22Rv1 (cell line): ENCODE measurements around the gene PHF13.

Experiments used
- ZFX ChIP-seq: fragments of 450-650 bp; IDR thresholded peaks from 2 replicates; pipeline ENCODE4 v1.6.1; 2017; ENCODE audit warnings: antibody characterized with exemption, borderline replicate concordance
- TF ChIP-seq, protein P1 (sequence below): fragments of 450-650 bp; IDR thresholded peaks from 2 replicates; pipeline ENCODE4 v1.5.1; 2017; ENCODE audit warnings: mild to moderate bottlenecking

DNA sequence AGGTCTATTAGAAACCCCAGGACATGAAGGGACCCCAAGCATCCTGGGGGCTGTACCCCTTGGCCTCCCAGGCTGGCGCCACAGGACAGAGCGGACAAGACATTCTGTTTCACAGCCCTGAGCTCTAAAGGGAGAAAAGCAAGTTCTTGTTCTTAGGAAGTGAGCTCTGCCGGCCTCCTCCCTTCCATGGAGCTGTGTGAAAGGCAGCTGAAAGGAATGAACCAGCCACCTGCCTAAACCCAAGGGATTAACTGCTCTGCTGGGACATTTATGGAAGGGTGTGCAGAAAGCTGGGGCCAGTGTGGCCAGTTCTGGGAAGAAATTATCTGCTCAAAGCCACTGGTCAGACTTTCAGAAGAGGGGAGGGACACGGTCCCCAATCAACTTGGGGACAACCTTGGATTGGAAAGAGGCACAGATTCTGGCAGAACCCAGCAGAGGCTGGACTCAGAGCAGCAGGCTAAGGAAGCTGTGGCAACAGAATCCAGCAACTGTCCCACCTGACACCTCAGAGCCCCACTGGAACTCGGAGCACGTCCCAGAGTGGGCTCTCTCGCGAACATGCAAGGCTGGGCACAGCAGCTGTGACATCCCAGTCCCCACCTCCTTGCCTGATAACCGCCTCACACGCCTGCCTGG lies 13.0 kb upstream of the PHF13 start:
- TF ChIP-seq, protein P1, sequence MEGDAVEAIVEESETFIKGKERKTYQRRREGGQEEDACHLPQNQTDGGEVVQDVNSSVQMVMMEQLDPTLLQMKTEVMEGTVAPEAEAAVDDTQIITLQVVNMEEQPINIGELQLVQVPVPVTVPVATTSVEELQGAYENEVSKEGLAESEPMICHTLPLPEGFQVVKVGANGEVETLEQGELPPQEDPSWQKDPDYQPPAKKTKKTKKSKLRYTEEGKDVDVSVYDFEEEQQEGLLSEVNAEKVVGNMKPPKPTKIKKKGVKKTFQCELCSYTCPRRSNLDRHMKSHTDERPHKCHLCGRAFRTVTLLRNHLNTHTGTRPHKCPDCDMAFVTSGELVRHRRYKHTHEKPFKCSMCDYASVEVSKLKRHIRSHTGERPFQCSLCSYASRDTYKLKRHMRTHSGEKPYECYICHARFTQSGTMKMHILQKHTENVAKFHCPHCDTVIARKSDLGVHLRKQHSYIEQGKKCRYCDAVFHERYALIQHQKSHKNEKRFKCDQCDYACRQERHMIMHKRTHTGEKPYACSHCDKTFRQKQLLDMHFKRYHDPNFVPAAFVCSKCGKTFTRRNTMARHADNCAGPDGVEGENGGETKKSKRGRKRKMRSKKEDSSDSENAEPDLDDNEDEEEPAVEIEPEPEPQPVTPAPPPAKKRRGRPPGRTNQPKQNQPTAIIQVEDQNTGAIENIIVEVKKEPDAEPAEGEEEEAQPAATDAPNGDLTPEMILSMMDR, result no peak
- no peak for TF ChIP-seq ZFX
